Measurements from ENCODE around the gene RNF150.

RNF150 gene

GRCh38 chr4:141021397-141022110, 111.7 kb downstream of the RNF150 start:
- no peak for DNase-seq

GRCh38 chr4:141020801-141021261, 112.4 kb downstream of the RNF150 start:
- DNase-seq, result no peak

- no peak for DNase-seq
Measured at GRCh38 chr4:141019768-141020167, 113.5 kb downstream of the RNF150 start.

GRCh38 chr4:141016117-141016798, 117.0 kb downstream of the RNF150 start:
- DNase-seq, result no peak

GRCh38 chr4:141013899-141014298, 119.4 kb downstream of the RNF150 start:
- no peak for DNase-seq

- no peak for DNase-seq
Measured at GRCh38 chr4:141011901-141012315, 121.4 kb downstream of the RNF150 start.

GRCh38 chr4:141009931-141010330, 123.3 kb downstream of the RNF150 start:
- no peak for DNase-seq

GRCh38 chr4:141009129-141009528, 124.1 kb downstream of the RNF150 start:
- DNase-seq, result no peak

GRCh38 chr4:141006242-141006802, 126.9 kb downstream of the RNF150 start:
- DNase-seq, result no peak

- no peak for DNase-seq
Measured at GRCh38 chr4:141004823-141005222, 128.4 kb downstream of the RNF150 start.

- no peak for DNase-seq
Measured at GRCh38 chr4:141003193-141003592, 130.1 kb downstream of the RNF150 start.

- DNase-seq, result no peak
Measured at GRCh38 chr4:141002323-141002805, 130.9 kb downstream of the RNF150 start.

- DNase-seq, result no peak
Measured at GRCh38 chr4:140996766-140997165, 136.5 kb downstream of the RNF150 start.

GRCh38 chr4:140995058-140995457, 138.2 kb downstream of the RNF150 start:
- no peak for DNase-seq

- no peak for DNase-seq
Measured at GRCh38 chr4:140994015-140994414, 139.3 kb downstream of the RNF150 start.

- no peak for DNase-seq
Measured at GRCh38 chr4:140993370-140993769, 139.9 kb downstream of the RNF150 start.

- no peak for DNase-seq
Measured at GRCh38 chr4:140989944-140990343, 143.3 kb downstream of the RNF150 start.

- no peak for DNase-seq
Measured at GRCh38 chr4:140986045-140986444, 147.2 kb downstream of the RNF150 start.

GRCh38 chr4:140982613-140983340, 150.5 kb downstream of the RNF150 start:
- DNase-seq, result no peak

GRCh38 chr4:140980426-140981200, 152.7 kb downstream of the RNF150 start:
- DNase-seq, result no peak

GRCh38 chr4:140976768-140977167, 156.5 kb downstream of the RNF150 start:
- DNase-seq, result no peak

GRCh38 chr4:140971077-140971792, 162.0 kb downstream of the RNF150 start:
- DNase-seq, result no peak

Data from SW 1271 (cell line).